Prostate gland (tissue), 2 donors: ENCODE results near the gene LRRC28.
A peak's percentile ranks its signal among the peaks of the same experiment; 100 is the strongest.

ENCODE experiments used
- CTCF ChIP-seq, 4 experiments: fragments of 200-600 bp in 2 of 4; fragments of 450-650 bp in 2 of 4; sonication (generic) in 2 of 4; IDR thresholded peaks; 1 replicate in 3 of 4; 2 replicates in 1 of 4; pipeline ENCODE4 v1.5.1; 2016 to 2019; ENCODE audit warnings: antibody characterized with exemption in 4 of 4, mild to moderate bottlenecking in 2 of 4, moderate library complexity in 2 of 4
- POLR2A ChIP-seq: fragments of 450-650 bp; IDR thresholded peaks from one replicate; pipeline ENCODE4 v1.6.1; 2016; ENCODE audit warnings: antibody characterized with exemption, mild to moderate bottlenecking

DNA sequence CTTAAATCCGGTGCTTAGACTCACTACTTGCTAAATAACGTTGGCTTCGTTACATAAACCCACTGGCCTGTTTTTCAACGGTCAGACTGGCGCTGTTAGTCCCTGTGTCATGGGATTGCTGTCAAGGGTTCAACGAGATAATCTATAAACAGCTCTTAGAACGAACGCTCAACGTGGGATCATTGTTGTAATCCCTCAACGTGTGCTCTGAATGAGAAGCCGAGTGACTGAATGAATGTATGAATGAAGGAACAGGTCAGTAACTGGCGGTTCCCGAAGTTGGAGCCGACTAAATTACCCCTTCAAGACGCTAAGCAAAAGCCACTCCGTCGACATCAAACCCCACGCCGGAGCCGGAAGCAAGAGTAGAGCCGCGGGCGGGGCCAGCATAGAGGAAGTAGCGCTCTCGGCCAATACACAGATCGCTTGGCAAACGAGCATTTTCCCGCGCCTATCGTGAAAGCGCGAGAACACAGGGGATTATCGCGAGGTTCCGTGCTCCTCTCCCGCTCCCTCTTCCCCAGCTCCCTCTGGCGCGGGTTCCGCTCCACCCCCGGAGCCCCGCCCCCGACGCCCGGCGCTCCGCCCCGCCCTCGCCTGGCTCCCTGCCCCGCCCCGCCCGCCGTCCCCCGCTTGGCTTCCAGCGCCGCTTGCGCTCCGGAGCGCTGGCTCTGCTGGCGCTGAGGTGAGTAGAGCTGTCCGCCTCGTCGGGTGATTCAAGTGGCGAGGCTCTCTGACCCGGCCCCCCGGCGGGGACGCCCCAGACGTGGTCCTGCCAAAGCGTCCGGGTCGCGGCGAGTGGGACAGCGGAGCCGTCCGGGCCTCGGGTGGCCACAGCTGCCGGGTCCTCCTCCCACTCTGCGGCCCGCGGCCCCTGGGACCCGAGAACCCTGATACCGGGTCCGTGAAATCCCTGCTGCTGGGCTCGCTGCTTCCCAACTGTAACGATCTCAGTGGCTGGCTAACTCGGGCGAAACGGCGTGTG is at the start of gene LRRC28:
- TF ChIP-seq CTCF (IDR thresholded peaks at IDR 0.05), result peak in 1 of 4 experiments; percentile 20
- peak; percentile 91 for TF ChIP-seq POLR2A
